HG03342 (cell line): ENCODE results near the gene CACNA1S.

ENCODE experiments used
- ATAC-seq: cut with Tn5 transposase; IDR thresholded peaks from one replicate; pipeline ENCODE4 v1.9.1; 2021; ENCODE audit warnings: mild to moderate bottlenecking, moderate library complexity; ENCODE audit not compliant: unreplicated experiment

The CACNA1S gene

GRCh38 chr1:201038186-201038876 is 73.9 kb downstream of the CACNA1S start:
- ATAC-seq, result no peak

DNA sequence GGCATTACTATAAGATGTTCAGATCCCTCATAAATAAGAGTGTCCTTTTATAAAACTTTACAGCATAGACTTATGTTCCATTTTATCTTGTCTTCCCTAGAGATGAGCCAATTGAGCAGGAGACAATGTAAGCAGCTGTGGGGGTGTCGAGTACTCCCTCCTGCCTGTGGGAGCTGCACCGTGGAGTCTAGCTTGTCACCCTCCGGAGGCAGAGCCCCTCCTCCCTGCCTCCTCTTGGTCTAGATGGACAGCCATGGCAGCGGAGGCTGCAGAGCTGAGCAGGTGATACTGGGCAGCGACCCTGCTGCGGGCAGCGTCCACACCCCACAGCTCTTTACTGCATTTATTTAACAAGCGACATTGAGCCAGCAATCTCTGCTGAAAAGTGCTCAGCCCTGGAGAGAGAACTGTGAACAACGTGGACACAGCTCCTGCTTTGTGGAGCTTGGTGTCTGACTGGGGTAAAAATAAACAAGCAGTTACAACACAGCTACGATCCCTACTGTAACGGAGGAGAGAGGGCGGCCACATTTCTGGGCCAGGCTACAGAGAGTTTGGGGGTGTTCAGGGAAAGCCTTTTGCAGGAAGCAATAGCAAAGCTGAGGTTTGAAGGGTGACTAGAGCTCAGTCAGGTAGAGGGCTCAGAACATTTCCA is 75.9 kb downstream of the CACNA1S start:
- ATAC-seq, result no peak

DNA sequence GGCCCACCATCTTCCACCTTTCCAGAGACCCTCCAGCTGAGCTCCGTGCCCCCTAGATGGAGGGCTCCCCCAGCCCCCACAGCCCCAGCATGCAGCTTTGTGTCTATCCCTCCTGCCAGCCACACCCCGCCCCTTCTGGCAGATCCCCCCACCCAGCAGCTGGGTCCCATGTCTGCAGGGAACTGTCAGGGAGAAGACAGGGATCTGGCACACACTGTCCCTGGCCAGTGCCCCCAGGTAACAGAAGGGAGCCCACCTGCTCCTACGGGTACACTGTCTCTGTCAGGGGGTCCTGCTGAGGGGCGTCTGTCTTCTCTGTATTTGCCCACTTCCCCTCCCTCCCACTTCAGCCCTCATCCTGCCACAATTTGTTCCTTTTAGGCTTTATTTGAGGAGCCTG is 77.6 kb downstream of the CACNA1S start:
- no peak for ATAC-seq

GRCh38 chr1:201032408-201032807 is 79.8 kb downstream of the CACNA1S start:
- no peak for ATAC-seq

- ATAC-seq, result no peak
Measured at GRCh38 chr1:201028461-201028889, 83.8 kb downstream of the CACNA1S start.

DNA sequence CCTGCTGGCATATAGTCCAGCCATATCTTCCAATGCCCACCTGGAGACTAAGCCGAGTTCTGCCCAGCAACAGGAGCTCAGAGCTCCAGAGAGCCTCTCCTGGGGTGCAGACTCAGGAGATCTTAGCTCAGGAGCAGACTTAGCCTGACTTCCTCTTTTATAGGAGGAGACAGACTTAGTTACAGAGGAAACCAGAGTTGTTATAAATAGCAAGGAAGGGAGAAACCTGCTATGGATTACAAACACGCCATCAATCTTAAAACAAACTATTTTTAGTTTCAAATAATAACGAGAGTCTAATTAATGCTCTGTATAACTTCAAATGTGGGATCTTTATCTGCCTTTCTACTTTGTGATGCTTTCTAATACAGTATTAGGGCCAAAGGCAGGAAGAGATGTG is 85.4 kb downstream of the CACNA1S start:
- no peak for ATAC-seq

DNA sequence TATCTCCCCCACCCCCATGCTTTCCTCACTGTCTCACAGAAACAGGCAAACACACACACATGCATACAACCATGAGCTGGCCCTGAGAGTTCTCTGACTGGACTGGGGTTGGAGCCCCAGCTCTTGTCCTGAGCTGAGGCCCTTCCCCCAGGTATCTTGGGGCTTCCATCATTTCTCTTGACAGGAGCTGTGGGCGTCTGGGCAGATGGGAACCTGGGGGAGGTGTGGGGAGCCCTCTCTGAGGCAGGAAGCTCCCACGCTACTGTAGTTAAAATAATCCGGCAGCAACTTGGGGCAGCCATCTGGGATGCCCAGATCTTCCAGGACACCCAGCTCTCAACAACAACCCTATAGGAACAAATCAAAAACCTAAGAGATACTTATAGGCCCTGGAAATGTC is 86.0 kb downstream of the CACNA1S start:
- ATAC-seq, result no peak

DNA sequence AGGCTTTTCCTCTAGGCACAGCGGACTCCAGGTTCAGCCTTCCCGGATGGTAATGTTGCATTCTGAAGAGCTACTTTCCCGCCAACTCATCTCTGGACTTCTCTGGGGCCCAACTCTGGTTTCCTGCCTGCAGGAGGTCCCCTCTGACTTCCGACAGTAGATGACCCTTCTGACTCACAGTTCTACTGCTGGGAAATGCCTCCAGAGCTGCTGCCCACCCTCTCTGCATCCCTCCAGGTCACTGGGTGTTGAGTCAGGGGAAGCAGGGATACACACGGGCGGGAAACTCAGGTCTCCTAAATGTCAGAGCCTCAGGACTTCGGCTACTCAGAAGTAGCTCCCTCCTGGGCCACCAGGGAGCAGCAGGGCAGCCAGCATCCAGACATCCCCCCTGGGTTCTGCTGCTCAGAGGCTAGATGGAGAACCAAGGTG is 86.6 kb downstream of the CACNA1S start:
- ATAC-seq, result peak; percentile 30

DNA sequence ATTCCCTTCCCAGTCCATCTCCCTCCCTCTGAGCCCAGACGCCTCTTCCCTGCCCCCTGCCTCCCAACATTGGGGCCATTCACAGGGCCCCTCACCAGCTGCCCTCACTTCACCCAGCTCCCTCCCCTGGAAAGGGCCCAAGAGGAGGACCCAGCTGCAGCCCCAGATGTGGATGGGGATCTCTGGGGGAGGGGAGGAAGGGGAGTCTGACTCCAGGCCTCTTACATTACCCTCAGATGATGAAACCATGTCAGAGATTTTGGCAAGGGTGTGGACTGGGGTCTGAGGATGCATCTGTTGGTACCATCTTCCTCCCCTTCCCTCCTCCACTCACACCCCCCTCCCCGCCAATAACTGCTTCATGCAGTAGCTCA is 87.6 kb downstream of the CACNA1S start:
- ATAC-seq, result no peak

- ATAC-seq, result no peak
Measured at GRCh38 chr1:201023920-201024624, 88.2 kb downstream of the CACNA1S start.

GRCh38 chr1:201023517-201023902 is 88.7 kb downstream of the CACNA1S start, which contains the start of gene KIF21B:
Gene KIF21B (minus strand): TSS chr1:201023714. CDS start chr1:201023383, 331 bp downstream.
- peak; percentile 68 for ATAC-seq

DNA sequence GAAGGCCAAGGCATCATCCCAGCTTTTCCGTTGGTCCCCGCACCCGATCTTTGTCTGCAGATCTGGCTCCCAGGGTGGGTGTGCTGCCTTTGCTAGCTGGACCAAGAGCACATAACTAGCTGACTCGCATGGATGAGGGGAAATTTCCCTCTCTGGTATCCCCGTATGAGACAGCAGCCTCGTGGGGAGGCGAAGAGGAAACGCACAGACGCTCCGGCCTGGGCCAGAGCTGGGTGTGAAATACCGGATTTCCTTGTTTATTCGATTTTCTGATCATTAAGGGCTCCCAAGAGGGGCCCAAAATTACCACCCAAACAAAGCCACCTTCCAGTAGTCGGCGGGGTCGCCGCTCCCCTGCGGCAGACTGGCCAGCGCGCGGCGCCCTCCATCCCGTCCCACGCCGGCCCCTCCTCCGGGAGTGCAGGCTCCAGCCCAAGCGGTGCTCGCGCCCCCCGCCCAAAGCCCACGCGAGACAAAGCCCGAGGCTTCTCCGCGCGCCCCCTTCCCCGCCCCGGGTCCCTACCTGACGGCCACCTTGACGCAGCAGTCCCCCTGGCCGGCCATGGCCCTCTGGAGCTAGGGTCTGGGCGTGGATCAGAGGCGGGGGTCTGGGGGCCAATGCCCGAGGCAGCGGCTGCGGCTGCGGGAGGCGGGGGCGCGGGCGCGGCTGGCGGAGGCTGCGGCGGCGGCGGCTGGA is 89.3 kb downstream of the CACNA1S start:
- ATAC-seq, result no peak

DNA sequence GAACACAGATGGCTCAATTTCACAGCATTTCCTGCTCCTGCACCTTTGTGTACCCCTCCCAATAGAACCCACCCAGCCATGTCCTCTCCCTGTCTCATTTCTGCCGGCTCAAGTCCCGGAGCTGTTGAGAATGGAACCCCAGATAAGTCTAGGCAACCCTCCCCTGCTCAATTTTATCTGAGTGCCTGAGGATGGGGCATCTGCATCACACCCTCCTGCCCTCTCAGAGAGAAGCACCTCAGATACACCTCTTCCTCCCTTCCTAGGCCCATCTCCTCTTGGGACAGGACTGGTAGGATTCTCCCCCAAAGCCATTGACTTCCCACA is 89.8 kb downstream of the CACNA1S start:
- ATAC-seq, result no peak

DNA sequence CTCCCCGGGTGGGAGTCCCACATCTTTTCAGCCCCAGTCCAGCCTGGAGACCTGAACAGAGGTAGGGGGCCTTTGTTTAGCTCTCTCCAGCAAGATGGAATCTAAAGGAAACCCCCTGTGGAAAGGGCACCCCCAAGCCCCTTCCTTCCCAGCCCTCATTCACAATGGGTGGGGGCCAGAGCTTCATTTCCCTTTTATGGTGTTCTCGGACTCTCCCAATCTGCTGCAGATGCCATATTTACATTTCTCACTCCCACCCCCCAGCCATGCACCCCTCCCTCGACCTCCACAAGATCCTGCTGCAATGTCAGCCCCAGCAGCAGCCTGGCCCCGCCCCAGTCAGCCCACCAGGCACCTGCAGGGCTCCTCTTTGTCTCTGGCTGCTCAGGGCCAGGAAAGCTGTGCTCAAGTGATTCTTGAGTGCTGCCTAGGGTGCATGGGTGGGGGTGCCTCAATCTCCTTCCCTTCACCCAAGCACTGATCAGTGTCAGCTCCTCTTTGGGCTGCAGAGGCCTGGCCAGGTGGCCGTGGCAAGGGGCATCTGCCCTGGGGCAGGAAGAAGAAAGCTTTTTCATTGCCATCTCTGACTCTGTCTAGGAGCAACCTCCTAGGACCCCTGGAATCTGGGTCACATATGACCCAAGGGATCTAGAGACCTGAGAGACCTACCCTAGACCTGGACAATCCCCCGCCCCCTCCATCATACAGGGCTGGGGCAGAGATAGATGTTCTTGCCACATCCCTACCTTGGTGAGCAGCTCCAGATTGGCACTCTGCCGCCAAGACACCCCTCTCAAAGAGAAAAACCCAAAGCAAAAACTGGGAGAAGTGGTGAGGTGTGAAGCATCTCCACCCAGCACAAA is 90.4 kb downstream of the CACNA1S start:
- no peak for ATAC-seq

DNA sequence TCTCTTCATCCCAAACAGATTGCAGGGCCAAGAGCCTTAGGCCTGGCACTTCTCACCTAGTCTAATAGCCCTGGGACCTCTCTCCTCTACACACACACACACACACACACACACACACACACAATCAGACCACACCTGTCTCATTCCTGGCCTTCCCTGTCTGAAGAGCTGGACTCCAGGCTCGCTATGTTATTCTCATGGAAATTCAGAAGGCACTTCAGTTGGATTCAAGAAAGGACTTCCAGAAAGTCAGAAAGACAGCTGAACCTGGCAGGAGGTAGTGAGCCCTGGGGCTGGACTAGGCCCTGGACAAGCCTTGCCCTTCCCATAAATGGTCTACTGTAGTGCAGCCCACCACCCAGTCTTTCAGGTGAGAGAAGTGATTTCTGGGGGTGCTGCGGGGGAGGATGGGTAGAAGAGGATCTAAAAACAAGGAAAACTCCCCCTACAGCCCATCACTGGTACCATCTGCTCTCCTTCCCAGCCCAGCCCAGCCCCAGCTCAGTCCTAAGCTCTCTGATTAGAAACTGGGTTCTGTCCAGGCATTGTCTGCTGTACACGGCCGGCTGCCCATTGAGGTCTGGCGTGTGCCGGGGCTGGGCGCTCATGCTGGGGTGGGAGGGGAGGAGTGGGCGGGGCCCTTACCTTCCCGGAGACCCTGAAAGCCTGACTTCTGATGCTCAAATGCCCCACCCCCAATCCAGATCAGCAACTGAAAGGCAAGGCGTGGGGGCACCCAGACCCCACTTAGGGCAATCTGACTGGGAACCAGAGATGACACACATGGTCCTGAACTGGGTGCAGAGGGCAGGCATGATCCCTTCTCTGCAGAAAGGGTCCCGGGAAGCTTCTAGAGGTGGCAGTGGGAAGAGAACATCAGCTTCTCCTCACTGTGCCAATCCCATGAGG is 91.3 kb downstream of the CACNA1S start:
- no peak for ATAC-seq

DNA sequence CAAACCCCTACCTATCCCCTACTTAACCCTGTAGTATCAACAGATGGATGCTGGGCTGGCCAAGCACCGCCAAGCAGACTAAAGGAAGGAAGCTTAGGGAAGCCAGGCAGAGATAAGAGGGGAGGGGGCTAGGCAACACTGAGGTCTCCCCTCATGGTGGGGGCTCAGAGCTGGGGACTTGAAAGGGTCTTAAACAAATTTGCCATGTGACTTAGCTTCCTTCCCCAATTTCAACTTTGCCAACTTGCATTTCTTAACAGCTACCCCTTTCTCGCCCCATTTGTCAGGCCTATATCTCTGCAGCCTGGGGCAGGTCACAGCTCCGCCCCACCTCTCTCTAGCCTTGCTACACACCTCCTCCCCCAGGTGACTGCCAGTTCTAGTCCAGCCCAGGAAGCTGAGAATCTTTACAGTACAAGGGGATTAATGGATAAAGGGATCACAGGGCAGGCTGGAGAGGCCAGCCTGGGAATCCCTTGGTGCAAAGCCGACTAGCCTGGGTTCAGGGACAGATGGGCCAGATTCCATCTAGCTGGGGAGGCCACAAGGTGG is 92.1 kb downstream of the CACNA1S start:
- ATAC-seq, result no peak

- ATAC-seq, result peak; percentile 75
Measured at GRCh38 chr1:201019321-201019977, 92.8 kb downstream of the CACNA1S start.

- no peak for ATAC-seq
Measured at GRCh38 chr1:201017828-201018163, 94.4 kb downstream of the CACNA1S start.
